Parathyroid adenoma (tissue), 2 donors: ENCODE results near the gene TMEM179.
A peak's percentile ranks its signal among the peaks of the same experiment; 100 is the strongest.

Experiments
- H2AFZ ChIP-seq: fragments of 300-600 bp; sonication (generic); one replicate; pipeline ENCODE4 v1.7.0; 2017; ENCODE audit warnings: antibody characterized with exemption, mild to moderate bottlenecking
- H3K27ac ChIP-seq: fragments of 300-600 bp; sonication (generic); one replicate; pipeline ENCODE4 v1.7.0; 2017
- H3K27me3 ChIP-seq: fragments of 300-600 bp; sonication (generic); one replicate; pipeline ENCODE4 v1.7.0; 2017; ENCODE audit warnings: low read length; ENCODE audit not compliant: control insufficient read depth, insufficient read depth
- H3K36me3 ChIP-seq: fragments of 300-600 bp; sonication (generic); one replicate; pipeline ENCODE4 v1.7.0; 2017; ENCODE audit warnings: low read length; ENCODE audit not compliant: control insufficient read depth, insufficient read depth
- H3K4me1 ChIP-seq: fragments of 300-600 bp; sonication (generic); one replicate; pipeline ENCODE4 v1.7.0; 2017; ENCODE audit warnings: control low read depth
- H3K4me2 ChIP-seq: fragments of 300-600 bp; sonication (generic); one replicate; pipeline ENCODE4 v1.7.0; 2017; ENCODE audit warnings: low read length
- H3K4me3 ChIP-seq: fragments of 300-600 bp; sonication (generic); one replicate; pipeline ENCODE4 v1.7.0; 2017; ENCODE audit warnings: low read depth, low read length
- H3K79me2 ChIP-seq: fragments of 300-600 bp; sonication (generic); one replicate; pipeline ENCODE4 v1.7.0; 2017; ENCODE audit warnings: control low read depth
- H3K9ac ChIP-seq: fragments of 300-600 bp; sonication (generic); one replicate; pipeline ENCODE4 v1.7.0; 2017; ENCODE audit warnings: mild to moderate bottlenecking
- H3K9me3 ChIP-seq: fragments of 300-600 bp; sonication (generic); one replicate; pipeline ENCODE4 v1.7.0; 2017; ENCODE audit warnings: low read length; ENCODE audit not compliant: control insufficient read depth
- CTCF ChIP-seq: fragments of 300-600 bp; sonication (generic); IDR thresholded peaks from one replicate; pipeline ENCODE4 v1.7.0; 2017; ENCODE audit warnings: antibody characterized with exemption, mild to moderate bottlenecking
- donor health status: primary hyperparathyroidism.

The TMEM179 gene

GRCh38 chr14:104598910-104599273 is 5.7 kb downstream of the TMEM179 start:
- Histone ChIP-seq H3K36me3 (no peaks in the 10 kb centered on the region), H3K4me3 (no peak overlapping the region), H3K9ac (no peak overlapping the region), H3K9me3 (no peaks in the 10 kb centered on the region), H3K4me2 (no peak overlapping the region), H3K27me3 (no peaks in the 10 kb centered on the region), H2AFZ (no peak overlapping the region), H3K27ac (peak overlapping the region; percentile 45), H3K79me2 (no peaks in the 10 kb centered on the region), H3K4me1 (peaks cover 25% of the 10 kb centered on the region)
- TF ChIP-seq CTCF = no peak

DNA sequence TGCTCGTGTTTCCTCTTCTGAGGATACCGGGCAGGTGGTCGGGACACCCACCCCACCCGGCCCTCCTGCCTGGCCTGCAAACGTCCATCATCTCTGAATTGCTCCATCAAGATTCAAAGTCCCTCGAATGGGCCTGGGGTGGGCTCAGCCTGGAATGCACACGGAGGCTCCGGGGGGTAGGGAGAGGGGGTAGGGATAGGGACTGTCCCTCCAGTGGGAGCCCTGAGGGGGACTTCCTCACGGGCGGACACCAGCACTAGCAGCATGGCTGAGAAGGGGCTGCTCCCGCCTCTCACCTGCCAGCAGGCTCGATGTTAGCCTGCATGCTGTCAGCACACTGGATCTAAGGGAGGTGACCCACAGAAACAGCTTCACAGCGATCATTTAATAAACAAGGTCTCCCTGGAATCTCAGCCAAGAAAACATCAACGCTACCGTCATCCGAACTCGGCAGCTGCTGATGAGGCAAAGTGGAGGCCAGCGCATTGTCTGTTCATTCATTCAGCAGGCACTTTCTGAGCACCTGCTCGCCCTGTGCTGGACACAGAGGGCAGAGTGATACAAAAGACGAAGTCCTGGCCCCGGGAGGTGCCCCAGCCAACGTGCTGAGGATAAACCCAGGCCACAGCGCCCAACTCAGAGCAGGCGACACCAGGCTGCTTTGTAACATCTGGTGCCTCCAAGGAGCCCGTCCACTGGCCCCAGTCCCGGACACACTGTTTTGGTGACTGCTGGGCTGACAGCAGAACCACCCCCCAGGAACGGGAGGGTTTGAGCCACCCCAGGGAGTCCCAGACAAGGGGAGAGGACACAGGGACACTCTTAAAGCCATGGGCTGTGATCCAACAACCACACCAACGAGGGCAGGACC is 6.3 kb downstream of the TMEM179 start:
- Histone ChIP-seq H3K36me3 (no peaks in the 10 kb centered on the region), H3K9ac (no peak overlapping the region), H3K4me3 (no peak overlapping the region), H3K79me2 (no peaks in the 10 kb centered on the region), H3K27me3 (no peaks in the 10 kb centered on the region), H2AFZ (peak overlapping the region; percentile 34), H3K27ac (peak overlapping the region; percentile 45), H3K4me2 (peak overlapping the region; percentile 28), H3K9me3 (no peaks in the 10 kb centered on the region), H3K4me1 (peaks cover 25% of the 10 kb centered on the region)
- TF ChIP-seq CTCF = no peak

GRCh38 chr14:104597576-104597975 is 7.0 kb downstream of the TMEM179 start:
- TF ChIP-seq CTCF = no peak
- no peaks in the 10 kb centered on the region for H3K79me2 ChIP-seq
- H3K27ac ChIP-seq = no peak overlapping the region
- H3K4me1 ChIP-seq = peaks cover 25% of the 10 kb centered on the region
- H3K36me3 ChIP-seq = no peaks in the 10 kb centered on the region
- no peaks in the 10 kb centered on the region for H3K27me3 ChIP-seq
- H3K9me3 ChIP-seq = no peaks in the 10 kb centered on the region
- no peak overlapping the region for H3K4me3 ChIP-seq
- H3K4me2 ChIP-seq = no peak overlapping the region
- no peak overlapping the region for H2AFZ ChIP-seq
- no peak overlapping the region for H3K9ac ChIP-seq

DNA sequence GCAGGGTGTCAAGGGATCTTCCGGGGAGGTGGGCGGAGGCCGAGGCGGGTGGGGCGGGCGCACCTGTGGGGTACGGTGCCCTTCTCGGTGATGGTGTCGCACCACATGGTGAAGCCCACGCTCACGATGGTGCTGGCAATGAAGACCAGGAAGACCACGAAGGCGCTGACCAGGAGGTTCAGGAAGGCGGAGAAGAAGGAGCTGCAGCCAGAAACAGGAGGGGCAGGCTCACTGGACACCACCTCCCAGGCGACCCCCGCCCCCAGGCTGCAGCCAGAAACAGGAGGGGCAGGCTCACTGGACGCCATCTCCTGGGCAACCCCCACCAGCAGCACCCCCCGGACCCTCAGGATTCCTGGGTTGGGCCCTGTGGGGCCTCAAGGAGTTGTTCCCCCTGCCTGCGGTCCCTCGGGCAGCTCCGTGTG is 7.6 kb downstream of the TMEM179 start:
- no peaks in the 10 kb centered on the region for H3K27me3 ChIP-seq

More for the DNA sequence above, 7.6 kb downstream of the TMEM179 start:
- H3K4me3 ChIP-seq = no peak overlapping the region
- no peak overlapping the region for H3K4me2 ChIP-seq
- no peaks in the 10 kb centered on the region for H3K9me3 ChIP-seq
- H3K9ac ChIP-seq = no peak overlapping the region
- H3K4me1 ChIP-seq = peaks cover 22% of the 10 kb centered on the region
- no peaks in the 10 kb centered on the region for H3K36me3 ChIP-seq
- no peak overlapping the region for H2AFZ ChIP-seq
- no peaks in the 10 kb centered on the region for H3K79me2 ChIP-seq
- H3K27ac ChIP-seq = no peak overlapping the region
- no peak for TF ChIP-seq CTCF
